HAP-1 (cell line): Measurements from ENCODE around the gene MEI4.
"Not testable (repeated sequence)": the region's sequence is repeated elsewhere in the genome, so short reads cannot be mapped to it uniquely, and the experiment has no call there.

Experiments
- DNase-seq, 2 experiments: peaks; one replicate each; pipeline ENCODE4 v3.0.0-alpha.2; 2016 to 2020; ENCODE audit warnings: low spot score in 2 of 2
- H3K27me3 ChIP-seq: fragments of 250-450 bp; sonication (Bioruptor Pico); 2 replicates; pipeline ENCODE4 v1.5.1; 2020; ENCODE audit warnings: low read depth, mild to moderate bottlenecking, moderate library complexity
- H3K36me3 ChIP-seq: fragments of 250-450 bp; sonication (Bioruptor Pico); replicated peaks from 2 replicates; pipeline ENCODE4 v1.5.1; 2020; ENCODE audit warnings: mild to moderate bottlenecking
- H3K4me1 ChIP-seq: fragments of 250-450 bp; sonication (Bioruptor Pico); 2 replicates; pipeline ENCODE4 v1.5.1; 2020; ENCODE audit warnings: mild to moderate bottlenecking
- H3K4me3 ChIP-seq: fragments of 250-450 bp; sonication (Bioruptor Pico); 2 replicates; pipeline ENCODE4 v1.5.1; 2020; ENCODE audit warnings: mild to moderate bottlenecking, moderate library complexity
- H3K9me3 ChIP-seq: fragments of 250-450 bp; sonication (Bioruptor Pico); 2 replicates; pipeline ENCODE4 v1.5.1; 2020; ENCODE audit warnings: mild to moderate bottlenecking, moderate library complexity
- in situ Hi-C: fragments of 300-500 bp; cut with MboI; formaldehyde crosslinking; loops from 3 replicates; pipeline ENCODE4 v1.14.3; 2020; ENCODE audit warnings: low sequenced_read_pairs, inconsistent platforms, mixed read lengths

Gene MEI4

DNA sequence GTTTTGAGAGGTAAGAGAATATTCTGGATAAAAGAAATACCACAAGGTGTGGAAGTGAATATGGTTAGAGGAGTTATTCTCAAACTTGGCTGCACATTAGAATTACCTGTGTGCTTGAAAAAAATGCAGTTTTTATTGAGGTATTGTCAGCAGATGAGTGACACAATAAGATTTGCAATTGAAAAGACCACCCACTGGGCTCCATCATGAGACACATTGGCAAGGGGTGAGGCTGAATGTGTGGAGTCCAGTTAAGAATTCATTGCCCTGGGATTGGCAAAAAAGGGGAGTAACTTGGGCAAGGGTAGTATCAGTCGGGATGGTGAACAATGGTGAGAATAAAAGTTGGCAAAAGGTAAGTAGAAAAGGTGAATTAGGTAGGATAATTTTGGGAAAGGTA lies 63.5 kb downstream of the MEI4 start:
- Histone ChIP-seq H3K36me3 (no peaks in the 10 kb centered on the region), H3K27me3 (no peaks in the 10 kb centered on the region), H3K4me3 (no peak overlapping the region), H3K9me3 (no peaks in the 10 kb centered on the region), H3K4me1 (peaks cover 5% of the 10 kb centered on the region)
- DNase-seq = peak in 1 of 2 experiments; percentile 9
- in situ Hi-C loops = no loop called here

DNA sequence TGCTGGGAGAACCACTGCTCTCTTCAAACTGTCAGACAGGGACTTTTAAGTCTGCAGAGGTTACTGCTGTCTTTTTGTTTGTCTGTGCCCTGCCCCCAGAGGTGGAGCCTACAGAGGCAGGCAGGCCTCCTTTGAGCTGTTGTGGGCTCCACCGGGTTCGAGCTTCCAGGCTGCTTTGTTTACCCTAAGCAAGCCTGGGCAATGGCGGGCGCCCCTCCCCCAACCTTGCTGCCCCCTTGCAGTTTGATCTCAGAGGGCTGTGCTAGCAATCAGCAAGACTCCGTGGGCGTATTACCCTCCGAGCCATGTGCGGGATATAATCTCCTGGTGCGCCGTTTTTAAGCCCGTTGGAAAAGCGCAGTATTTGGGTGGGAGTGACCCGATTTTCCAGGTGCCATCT lies 83.2 kb downstream of the MEI4 start:
- H3K36me3 ChIP-seq, H3K27me3 ChIP-seq, H3K4me1 ChIP-seq, H3K4me3 ChIP-seq, H3K9me3 ChIP-seq, DNase-seq, in situ Hi-C loops: not testable (repeated sequence)

DNA sequence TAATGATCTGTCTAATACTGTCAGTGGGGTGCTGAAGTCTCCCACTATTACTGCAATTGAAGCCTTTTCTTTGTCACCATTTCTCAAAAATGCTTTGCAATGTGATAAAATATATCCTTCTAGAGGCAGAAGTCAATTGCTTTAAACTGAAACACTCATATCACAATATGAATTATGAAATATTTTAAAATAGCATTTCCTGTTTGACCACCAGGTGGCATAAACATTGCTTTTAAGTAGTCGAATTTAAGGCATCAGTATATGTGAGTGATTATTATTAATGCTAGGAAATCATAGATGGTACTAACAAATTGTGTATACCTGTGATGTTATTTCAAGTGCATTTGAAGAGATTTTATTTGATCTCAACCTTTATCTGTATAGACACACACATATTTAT lies 87.5 kb downstream of the MEI4 start:
- in situ Hi-C loops = no loop called here
- Histone ChIP-seq H3K27me3 (no peaks in the 10 kb centered on the region), H3K4me3 (no peak overlapping the region), H3K36me3 (no peaks in the 10 kb centered on the region), H3K4me1 (no peaks in the 10 kb centered on the region), H3K9me3 (no peaks in the 10 kb centered on the region)
- no peak for DNase-seq

DNA sequence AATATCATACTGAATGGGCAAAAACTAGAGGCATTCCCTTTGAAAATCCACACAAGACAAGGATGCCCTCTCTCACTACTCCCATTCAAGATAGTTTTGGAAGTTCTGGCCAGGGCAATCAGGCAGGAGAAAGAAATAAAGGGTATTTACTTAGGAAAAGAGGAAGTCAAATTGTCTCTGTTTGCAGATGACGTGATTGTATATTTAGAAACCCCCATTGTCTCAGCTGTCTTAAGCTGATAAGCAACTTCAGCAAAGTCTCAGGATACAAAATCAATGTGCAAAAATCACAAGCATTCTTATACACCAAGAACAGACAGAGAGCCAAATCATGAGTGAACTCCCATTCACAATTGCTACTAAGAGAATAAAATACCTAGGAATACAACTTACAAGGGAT lies 99.3 kb downstream of the MEI4 start:
- DNase-seq, H3K27me3 ChIP-seq, H3K4me3 ChIP-seq, in situ Hi-C loops, H3K36me3 ChIP-seq, H3K4me1 ChIP-seq, H3K9me3 ChIP-seq: not testable (repeated sequence)

DNA sequence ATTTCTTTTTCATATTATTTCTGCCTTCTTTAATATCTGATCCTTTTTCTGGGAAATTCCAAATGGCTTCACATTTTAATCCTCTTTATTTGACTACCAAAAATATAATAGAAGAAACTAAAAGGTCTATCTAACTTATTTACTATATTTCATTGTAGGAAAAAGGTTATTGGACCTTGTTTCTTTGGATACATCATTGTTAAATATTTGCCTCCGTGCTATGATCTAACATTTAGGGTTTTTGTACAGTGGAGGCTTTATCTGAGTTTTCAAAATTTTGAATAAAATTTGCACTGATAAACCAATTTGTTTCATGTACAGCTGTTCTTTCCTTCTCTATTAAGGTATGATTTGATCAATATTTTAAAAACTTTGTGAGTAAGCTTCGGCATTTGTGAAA lies 109.5 kb downstream of the MEI4 start:
- in situ Hi-C loops = no loop called here
- no peaks in the 10 kb centered on the region for H3K36me3 ChIP-seq
- H3K27me3 ChIP-seq = no peaks in the 10 kb centered on the region; the same call in 1 of the 2 replicates
- DNase-seq = no peak
- no peaks in the 10 kb centered on the region for H3K9me3 ChIP-seq
- H3K4me1 ChIP-seq = no peaks in the 10 kb centered on the region
- H3K4me3 ChIP-seq = no peak overlapping the region

DNA sequence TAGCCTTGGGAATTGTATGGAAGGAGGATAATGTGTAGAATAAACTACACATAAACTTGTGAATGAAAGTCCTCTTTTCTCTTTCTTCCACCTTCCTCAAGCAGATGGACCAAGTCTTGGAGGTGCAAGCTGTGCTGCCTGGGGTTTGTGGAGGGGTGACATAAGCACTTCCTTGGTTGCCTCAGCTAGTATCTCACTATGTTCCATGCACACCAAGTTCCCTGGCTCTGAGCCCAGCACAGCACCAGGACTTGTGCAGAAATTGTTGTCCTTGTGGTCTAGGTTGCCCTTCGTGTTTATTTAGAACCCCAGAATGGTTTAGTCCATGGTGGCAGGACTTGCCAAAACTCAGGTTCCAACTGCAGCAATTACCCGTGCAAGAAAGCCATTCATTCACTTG lies 110.3 kb downstream of the MEI4 start:
- Histone ChIP-seq H3K36me3 (no peaks in the 10 kb centered on the region), H3K4me1 (no peaks in the 10 kb centered on the region), H3K4me3 (no peak overlapping the region), H3K9me3 (no peaks in the 10 kb centered on the region), H3K27me3 (no peaks in the 10 kb centered on the region)
- DNase-seq = no peak
- in situ Hi-C loops = no loop called here

DNA sequence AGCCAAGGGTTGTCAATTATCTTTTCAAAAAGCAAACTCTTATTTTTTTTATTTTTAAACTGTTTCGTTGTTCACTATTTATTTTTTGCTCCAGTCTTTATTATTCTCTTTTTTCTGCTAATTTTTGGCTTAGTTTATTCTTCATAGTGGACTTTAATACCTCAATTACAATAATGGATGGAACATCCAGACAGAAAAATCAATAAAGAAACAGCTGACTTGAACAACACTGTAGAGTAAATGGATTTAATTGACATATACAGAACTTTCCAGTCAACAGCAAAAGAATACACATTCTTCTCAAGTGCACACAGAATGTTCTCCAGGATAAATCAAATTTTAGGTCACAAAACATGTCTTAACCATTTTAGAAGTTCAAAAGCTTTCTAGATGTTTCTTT lies 111.5 kb downstream of the MEI4 start:
- H3K9me3 ChIP-seq = no peaks in the 10 kb centered on the region
- H3K4me1 ChIP-seq = no peaks in the 10 kb centered on the region

DNA sequence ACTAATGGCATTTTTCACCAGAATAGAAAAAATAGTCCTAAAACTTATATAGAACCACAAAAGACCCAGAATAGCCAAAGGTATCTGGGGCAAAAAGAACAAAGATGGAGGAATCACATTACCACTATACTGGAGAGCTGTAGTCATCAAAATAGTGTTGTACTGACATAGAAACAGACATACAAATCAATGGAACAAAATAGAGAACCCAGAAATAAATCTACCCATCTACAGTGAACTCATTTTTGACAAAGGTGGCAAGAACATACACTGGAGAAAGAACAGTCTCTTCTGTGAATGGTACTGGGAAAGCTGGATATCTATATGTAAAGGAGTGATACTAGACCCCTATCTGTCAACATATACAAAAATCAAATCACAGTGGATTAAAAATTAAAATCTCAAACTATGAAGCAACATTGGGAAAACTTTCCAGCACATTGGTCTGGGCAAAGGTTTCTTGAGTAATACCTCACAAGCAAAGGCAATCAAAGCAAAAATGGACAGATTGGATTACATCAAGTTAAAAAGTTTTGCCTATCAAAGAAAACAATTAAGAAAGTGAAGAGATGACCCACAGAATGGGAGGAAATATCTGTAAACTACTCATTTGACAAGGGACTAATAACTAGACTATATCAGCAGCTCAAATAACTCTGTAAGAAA lies 120.5 kb downstream of the MEI4 start:
- Histone ChIP-seq H3K27me3 (no peaks in the 10 kb centered on the region), H3K9me3 (no peaks in the 10 kb centered on the region), H3K36me3 (no peaks in the 10 kb centered on the region), H3K4me1 (no peaks in the 10 kb centered on the region), H3K4me3 (no peak overlapping the region)
- DNase-seq = no peak
- in situ Hi-C loops = no loop called here

More for the DNA sequence above, 111.5 kb downstream of the MEI4 start:
- Histone ChIP-seq H3K27me3 (no peaks in the 10 kb centered on the region), H3K4me3 (no peak overlapping the region), H3K36me3 (no peaks in the 10 kb centered on the region)
- no peak for DNase-seq
- in situ Hi-C loops = no loop called here

DNA sequence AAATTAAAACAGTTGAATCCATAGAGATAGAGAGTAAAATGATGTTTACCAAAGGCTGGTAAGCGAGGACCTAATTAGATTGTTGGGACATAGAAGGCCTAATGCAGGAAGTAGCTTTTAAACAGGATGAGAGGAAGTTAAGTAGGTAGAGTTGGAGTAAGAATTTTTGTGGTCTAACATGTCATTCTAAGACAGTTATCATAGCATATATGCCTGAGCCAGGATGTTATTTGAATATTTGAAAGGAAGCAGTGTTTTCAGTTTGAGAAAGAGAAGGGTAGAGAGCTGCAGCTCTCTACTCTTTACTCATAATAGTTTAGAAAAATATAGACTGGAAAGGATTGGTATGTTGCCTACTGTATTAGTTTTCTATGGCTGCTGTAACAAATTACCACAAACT lies 121.6 kb downstream of the MEI4 start:
- no peak for DNase-seq
- in situ Hi-C loops = no loop called here
- Histone ChIP-seq H3K27me3 (no peaks in the 10 kb centered on the region), H3K4me1 (no peaks in the 10 kb centered on the region), H3K9me3 (no peaks in the 10 kb centered on the region), H3K36me3 (no peaks in the 10 kb centered on the region), H3K4me3 (no peak overlapping the region)

DNA sequence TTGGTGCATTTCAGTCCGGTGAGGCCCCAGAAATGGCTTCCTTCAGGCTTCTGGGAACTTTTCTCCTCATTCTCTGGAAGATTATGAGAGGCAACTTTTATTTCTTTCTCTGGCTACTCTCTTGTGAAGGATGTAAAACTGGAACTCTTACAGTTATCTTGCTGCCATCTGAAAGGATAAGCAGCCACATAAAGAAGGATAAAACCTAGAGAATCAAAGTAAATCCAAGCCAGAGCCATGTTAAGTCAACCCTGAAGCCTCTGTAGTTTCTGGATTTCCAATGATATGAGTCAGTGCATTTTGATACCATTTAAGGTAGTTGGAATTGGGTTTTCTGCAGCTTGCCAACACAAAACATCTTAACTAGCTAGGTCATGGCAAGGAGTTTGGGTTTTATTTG lies 123.6 kb downstream of the MEI4 start:
- Histone ChIP-seq H3K4me1 (no peaks in the 10 kb centered on the region), H3K27me3 (no peaks in the 10 kb centered on the region), H3K4me3 (no peak overlapping the region), H3K9me3 (no peaks in the 10 kb centered on the region), H3K36me3 (no peaks in the 10 kb centered on the region)
- in situ Hi-C loops = no loop called here
- DNase-seq = no peak

DNA sequence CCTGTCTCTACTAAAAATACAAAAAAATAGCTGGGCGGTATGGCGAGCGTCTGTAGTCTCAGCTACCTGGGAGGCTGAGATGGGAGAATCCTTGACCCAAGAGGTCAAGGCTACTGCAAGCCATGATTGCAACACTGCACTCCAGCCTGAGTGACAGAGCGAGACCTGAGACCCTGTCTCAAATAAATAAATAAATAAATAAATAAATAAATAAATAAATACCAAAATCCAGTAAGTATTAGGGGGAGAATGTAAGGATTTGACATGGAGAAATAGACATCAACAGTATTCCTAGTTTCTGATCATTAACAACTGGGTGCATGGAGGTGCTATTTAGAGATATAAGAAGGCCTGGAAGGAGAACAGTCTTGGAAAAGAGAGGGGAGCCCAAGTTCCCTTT lies 125.7 kb downstream of the MEI4 start:
- Histone ChIP-seq H3K9me3 (no peaks in the 10 kb centered on the region), H3K27me3 (no peaks in the 10 kb centered on the region), H3K4me1 (no peaks in the 10 kb centered on the region), H3K4me3 (no peak overlapping the region), H3K36me3 (no peaks in the 10 kb centered on the region)
- DNase-seq = no peak
- in situ Hi-C loops = no loop called here

DNA sequence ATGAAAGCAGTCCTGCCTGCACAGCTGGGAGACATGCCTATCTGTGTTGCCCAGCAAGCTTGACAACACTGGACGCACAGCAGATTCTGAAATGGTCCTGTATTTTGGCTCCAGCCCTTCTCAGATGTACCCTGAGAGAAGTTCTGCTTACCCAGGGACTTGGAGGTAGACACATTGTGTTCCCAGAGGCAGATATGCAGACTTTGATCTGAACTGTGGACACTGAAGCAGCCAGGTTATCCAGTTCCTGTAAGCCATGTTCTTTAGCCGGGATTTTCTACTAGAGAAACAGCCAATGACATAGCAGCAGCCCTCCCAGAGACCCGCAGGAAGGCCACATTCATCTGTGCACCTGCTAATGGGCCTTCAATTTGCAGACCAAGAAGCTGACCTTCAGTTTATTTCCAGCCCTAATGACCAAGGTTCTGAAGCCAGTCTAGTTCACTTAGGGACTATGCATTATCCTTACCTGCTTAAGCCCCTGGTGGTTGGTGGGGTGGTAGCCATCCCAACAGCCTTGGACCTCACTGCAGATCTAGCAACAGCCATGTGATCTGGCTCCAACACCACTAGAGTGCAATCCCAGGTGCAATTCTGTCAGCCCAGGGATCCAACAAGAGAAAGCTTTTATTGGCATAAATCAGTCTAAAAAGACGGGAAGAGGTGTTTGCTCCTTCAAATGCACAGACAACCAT lies 134.2 kb downstream of the MEI4 start:
- no peaks in the 10 kb centered on the region for H3K36me3 ChIP-seq
- H3K9me3 ChIP-seq = no peaks in the 10 kb centered on the region
- no peak overlapping the region for H3K4me3 ChIP-seq
- DNase-seq = no peak
- no peaks in the 10 kb centered on the region for H3K4me1 ChIP-seq
- no peaks in the 10 kb centered on the region for H3K27me3 ChIP-seq
- in situ Hi-C loops = no loop called here

DNA sequence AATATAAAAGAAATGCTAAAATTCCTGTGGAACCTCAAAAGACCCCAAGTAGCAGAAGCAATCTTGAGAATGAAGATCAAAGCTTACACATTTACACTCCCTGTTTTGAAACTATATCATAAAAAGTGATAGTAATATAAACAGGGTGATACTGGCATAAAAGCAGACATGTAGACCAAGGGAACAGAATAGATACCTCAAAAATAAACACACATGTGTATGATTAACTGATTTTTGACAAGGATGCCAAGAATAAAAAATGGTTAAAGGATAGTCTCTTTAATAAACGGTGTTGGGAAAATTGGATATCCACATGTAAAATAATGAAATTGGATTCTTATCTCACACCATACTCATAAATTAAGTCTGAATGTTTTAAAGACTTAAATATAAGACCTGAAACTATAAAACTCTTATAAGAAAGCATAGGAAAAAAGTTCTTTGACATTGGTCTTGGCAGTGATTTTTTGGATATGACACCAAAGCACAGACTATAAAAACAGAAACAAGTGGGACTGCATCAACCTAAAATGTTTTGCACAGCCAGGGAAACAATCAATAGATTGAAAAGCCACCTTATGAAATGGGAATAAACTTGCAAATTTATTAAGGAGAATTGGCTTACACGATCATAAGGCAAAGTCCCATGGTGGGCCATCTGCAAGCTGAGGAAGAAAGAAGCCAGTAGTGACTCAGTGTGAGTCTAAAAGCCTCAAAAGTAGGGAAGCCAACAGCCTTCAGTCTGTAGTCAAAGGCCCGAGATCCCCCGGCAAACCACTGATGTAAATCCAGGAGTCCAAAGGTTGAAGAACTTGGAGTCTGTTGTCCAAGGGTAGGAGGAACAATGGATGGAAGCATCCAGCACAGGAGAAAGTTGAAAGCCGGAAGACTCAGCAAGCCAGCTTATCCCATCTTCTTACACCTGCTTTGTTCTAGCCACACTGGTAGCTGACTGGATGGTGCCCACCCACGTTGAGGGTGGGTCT lies 144.3 kb downstream of the MEI4 start:
- in situ Hi-C loops = no loop called here
- H3K9me3 ChIP-seq = no peaks in the 10 kb centered on the region
- no peak for DNase-seq
- H3K4me1 ChIP-seq = no peaks in the 10 kb centered on the region
- H3K4me3 ChIP-seq = no peak overlapping the region
- H3K27me3 ChIP-seq = no peaks in the 10 kb centered on the region
- H3K36me3 ChIP-seq = no peaks in the 10 kb centered on the region

DNA sequence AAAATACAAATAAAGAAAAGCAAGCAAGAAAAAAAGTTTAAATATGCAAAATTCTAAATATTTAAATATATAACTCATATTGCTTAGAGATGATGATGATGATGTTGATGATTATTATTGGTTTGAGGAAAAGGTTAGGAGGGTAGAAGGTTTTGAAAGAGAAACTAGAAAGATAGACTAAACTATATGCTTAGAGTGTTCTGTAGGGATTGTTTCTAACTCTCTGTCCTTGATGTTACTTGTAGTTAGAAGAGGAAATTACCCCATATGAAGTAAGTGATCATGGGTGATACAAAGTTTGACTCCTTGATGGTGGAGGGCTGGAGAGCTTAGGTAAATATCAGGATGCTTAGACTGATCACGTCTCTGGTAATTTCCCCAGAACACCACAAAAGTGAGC lies 159.5 kb downstream of the MEI4 start:
- no peaks in the 10 kb centered on the region for H3K27me3 ChIP-seq
- in situ Hi-C loops = no loop called here
- no peak overlapping the region for H3K4me3 ChIP-seq
- no peaks in the 10 kb centered on the region for H3K36me3 ChIP-seq
- no peak for DNase-seq
- no peaks in the 10 kb centered on the region for H3K4me1 ChIP-seq
- H3K9me3 ChIP-seq = no peaks in the 10 kb centered on the region
